B cell (primary cell): ENCODE measurements around the gene TDRD5. TPM values are rescaled to one million over a fixed set of nuclear protein-coding genes. Genes with fewer than 3 reads are reported as not detected.

Experiments used
- ATAC-seq: fragments of 200-7000 bp; cut with Tn5 transposase; one replicate; pipeline ENCODE4 v1.10.0; 2021; ENCODE audit warnings: low read depth, mild to moderate bottlenecking, moderate number of reproducible peaks, moderate library complexity
- CTCF ChIA-PET: fragments of 350-600 bp; sonication (Branson Sonifier 250); formaldehyde crosslinking; loops from one replicate; lab custom pipeline; 2021; ENCODE audit warnings: antibody characterized with exemption, inconsistent platforms; lab: Charles Lee
- POLR2A ChIA-PET: fragments of 350-600 bp; sonication (Branson Sonifier 250); formaldehyde crosslinking; loops from one replicate; lab custom pipeline; 2021; ENCODE audit warnings: antibody characterized with exemption; lab: Charles Lee
- DNase-seq: peaks from one replicate; pipeline ENCODE4 v3.0.0; 2013
- H2AFZ ChIP-seq: 2 replicates; pipeline ENCODE4 v1.6.1; 2012; ENCODE audit warnings: mild to moderate bottlenecking, low read depth, low read length; ENCODE audit not compliant: insufficient read depth, poor library complexity, severe bottlenecking
- H3K27ac ChIP-seq, 2 donors: 1 replicate in 1 of 2; 2 replicates in 1 of 2; pipeline ENCODE4 v1.5.1; 2012 to 2013; ENCODE audit warnings: low read length in 2 of 2, mild to moderate bottlenecking in 2 of 2, moderate library complexity in 1 of 2
- H3K27me3 ChIP-seq, 4 experiments: fragments of 200-600 bp in 1 of 4; sonication (generic) in 1 of 4; replicated peaks in 1 of 4; 1 replicate in 2 of 4; 2 replicates in 2 of 4; pipeline versions ENCODE4 v1.6.1 to v1.7.0; 2013 to 2016; ENCODE audit warnings: low read length in 3 of 4, mild to moderate bottlenecking in 2 of 4, mixed read lengths in 1 of 4, moderate library complexity in 1 of 4; ENCODE audit not compliant: insufficient read depth in 4 of 4, control insufficient read depth in 3 of 4; ENCODE audit errors: control extremely low read depth in 1 of 4
- H3K36me3 ChIP-seq, 2 experiments: replicated peaks in 1 of 2; 1 replicate in 1 of 2; 2 replicates in 1 of 2; pipeline versions ENCODE4 v1.6.1 to v1.7.1; 2013; ENCODE audit warnings: low read length in 1 of 2; ENCODE audit not compliant: insufficient read depth in 2 of 2, control insufficient read depth in 1 of 2; ENCODE audit errors: control extremely low read depth in 1 of 2, extremely low read depth in 1 of 2
- H3K4me1 ChIP-seq, 2 donors: fragments of 200-600 bp in 1 of 2; sonication (generic) in 1 of 2; 1 replicate in 1 of 2; 2 replicates in 1 of 2; pipeline versions ENCODE4 v1.5.1 to v1.6.1; 2013 to 2017; ENCODE audit warnings: low read length in 2 of 2; ENCODE audit not compliant: control insufficient read depth in 2 of 2, insufficient read depth in 2 of 2
- H3K4me2 ChIP-seq: replicated peaks from 2 replicates; pipeline ENCODE3; 2012; ENCODE audit warnings: mild to moderate bottlenecking, low read depth, low read length; ENCODE audit not compliant: poor library complexity, severe bottlenecking
- H3K4me3 ChIP-seq, 5 experiments: fragments of 200-600 bp in 1 of 5; sonication (generic) in 1 of 5; 1 replicate in 3 of 5; 2 replicates in 2 of 5; pipeline versions ENCODE4 v1.5.1 to v1.7.0; 2011 to 2016; ENCODE audit warnings: low read length in 4 of 5, mild to moderate bottlenecking in 4 of 5, low read depth in 2 of 5, control low read depth in 1 of 5, moderate library complexity in 1 of 5; ENCODE audit not compliant: insufficient read depth in 1 of 5; ENCODE audit errors: control extremely low read depth in 1 of 5, extremely low read depth in 1 of 5
- H3K79me2 ChIP-seq: fragments of 200-600 bp; sonication (generic); one replicate; pipeline ENCODE4 v1.6.0; 2016; ENCODE audit warnings: low read length; ENCODE audit not compliant: control insufficient read depth, insufficient read depth
- H3K9ac ChIP-seq: fragments of 200-600 bp; sonication (generic); 2 replicates; pipeline ENCODE4 v1.6.1; 2017; ENCODE audit warnings: mild to moderate bottlenecking, low read length, moderate library complexity
- H3K9me3 ChIP-seq, 3 donors: one replicate each; pipeline versions ENCODE4 v1.6.1 to v1.7.1; 2013; ENCODE audit warnings: low read length in 2 of 3; ENCODE audit not compliant: control insufficient read depth in 2 of 3, insufficient read depth in 1 of 3; ENCODE audit errors: control extremely low read depth in 1 of 3
- H4K20me1 ChIP-seq: 2 replicates; pipeline ENCODE4 v1.6.0; 2012; ENCODE audit warnings: mild to moderate bottlenecking, low read length; ENCODE audit not compliant: insufficient read depth, control insufficient read depth, poor library complexity, severe bottlenecking
- H3K27ac Mint-ChIP-seq: one replicate; pipeline ENCODE4 v1.8.0; 2021; ENCODE audit warnings: mixed read lengths
- H3K27me3 Mint-ChIP-seq: one replicate; pipeline ENCODE4 v1.8.0; 2021; ENCODE audit warnings: mixed read lengths
- H3K4me1 Mint-ChIP-seq: one replicate; pipeline ENCODE4 v1.8.0; 2021; ENCODE audit warnings: mixed read lengths
- H3K4me3 Mint-ChIP-seq: one replicate; pipeline ENCODE4 v1.8.0; 2021; ENCODE audit warnings: mixed read lengths
- H3K9me3 Mint-ChIP-seq: one replicate; pipeline ENCODE4 v1.8.0; 2022; ENCODE audit warnings: mixed read lengths; ENCODE audit not compliant: insufficient read depth
- EZH2 ChIP-seq: IDR thresholded peaks from 2 replicates; pipeline ENCODE4 v1.6.1; 2012; ENCODE audit warnings: borderline replicate concordance, low read depth, mild to moderate bottlenecking, moderate library complexity, low read length; ENCODE audit not compliant: insufficient read depth, poor library complexity, severe bottlenecking
- WGBS: methylation state at CpG from one replicate; pipeline ENCODE4 v1.1.5; 2013; ENCODE audit warnings: missing lambda C conversion rate; ENCODE audit not compliant: insufficient coverage; 5-methylcytosine and 5-hydroxymethylcytosine counted together
- intact Hi-C: fragments of 100-400 bp; cut with micrococcal nuclease; formaldehyde crosslinking; loops from one replicate; pipeline ENCODE4 v1.10.0; 2022
- polyA plus RNA-seq: library from polyadenylated mRNA; depleted of rRNA; stranded (reverse); fragments of >200 nt; gene quantifications from 2 replicates; pipeline ENCODE4 v1.2.3, GENCODE V29; 2012
- total RNA-seq, 2 donors: library from RNA; stranded (reverse); fragments of 120-200 nt in 1 of 2; gene quantifications; 1 replicate in 1 of 2; 2 replicates in 1 of 2; pipeline versions ENCODE4 v1.2.3 to v1.2.4, GENCODE V29; 2013 to 2022
- TF ChIP-seq, protein P1 (sequence below): fragments of 200-600 bp; IDR thresholded peaks from one replicate; pipeline ENCODE4 v1.8.0; 2022; ENCODE audit warnings: antibody characterized with exemption, mild to moderate bottlenecking

TDRD5 gene
- total and polyA plus RNA-seq, 2 donors (not counting 1 experiment from before 2014, with no cell fraction given) = not detected

DNA sequence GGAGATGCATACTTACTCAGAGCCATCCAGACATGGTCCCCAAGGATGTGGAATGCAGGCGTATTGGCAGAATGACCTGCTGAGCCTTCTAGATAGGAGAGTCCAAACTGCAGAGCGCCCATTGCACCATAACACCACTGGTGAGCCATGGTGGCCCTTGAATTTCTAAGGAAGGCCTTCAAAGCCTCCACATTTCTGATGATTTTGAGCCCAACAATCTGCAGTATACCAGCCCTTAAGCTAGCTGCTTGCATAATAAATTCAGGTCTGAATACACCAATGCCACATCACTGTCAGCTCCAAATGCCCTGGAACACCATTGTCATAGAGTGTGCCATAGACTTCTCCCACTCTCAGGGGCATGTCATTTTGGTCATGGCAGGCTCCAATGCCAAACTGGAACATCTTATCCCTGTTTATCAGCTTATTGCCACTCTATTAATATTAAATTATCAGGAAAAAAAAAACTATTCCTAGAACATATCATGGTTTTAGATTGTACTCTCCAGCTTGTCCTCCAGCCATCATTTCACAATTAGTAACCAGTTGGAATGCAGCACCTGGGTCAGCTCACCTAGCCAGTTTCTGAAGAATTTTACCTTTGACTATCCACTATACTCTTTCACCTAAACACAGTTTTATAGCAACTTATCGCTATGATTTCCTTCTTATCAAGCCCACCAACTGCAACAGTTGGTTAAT lies 42.8 kb upstream of the TDRD5 start:
- Histone ChIP-seq H3K27me3 (peaks cover 0 to 2% (median 0%) of the 10 kb centered on the region in 4 experiments), H3K27ac (no peak overlapping the region), H3K9ac (no peak overlapping the region), H3K4me1 (no peaks in the 10 kb centered on the region), H3K9me3 (no peaks in the 10 kb centered on the region), H3K4me2 (no peak overlapping the region), H2AFZ (no peak overlapping the region), H3K36me3 (no peaks in the 10 kb centered on the region), H3K79me2 (no peaks in the 10 kb centered on the region), H3K4me3 (no peak overlapping the region), H4K20me1 (no peaks in the 10 kb centered on the region)
- WGBS = 67% methylated on average over 3 of the region's 3 CpGs
- ChIA-PET POLR2A (no interaction called here), CTCF (no interaction called here)
- no peak overlapping the region for H3K4me3 Mint-ChIP-seq
- DNase-seq (no peak), ATAC-seq (no peak)
- TF ChIP-seq, protein P1, sequence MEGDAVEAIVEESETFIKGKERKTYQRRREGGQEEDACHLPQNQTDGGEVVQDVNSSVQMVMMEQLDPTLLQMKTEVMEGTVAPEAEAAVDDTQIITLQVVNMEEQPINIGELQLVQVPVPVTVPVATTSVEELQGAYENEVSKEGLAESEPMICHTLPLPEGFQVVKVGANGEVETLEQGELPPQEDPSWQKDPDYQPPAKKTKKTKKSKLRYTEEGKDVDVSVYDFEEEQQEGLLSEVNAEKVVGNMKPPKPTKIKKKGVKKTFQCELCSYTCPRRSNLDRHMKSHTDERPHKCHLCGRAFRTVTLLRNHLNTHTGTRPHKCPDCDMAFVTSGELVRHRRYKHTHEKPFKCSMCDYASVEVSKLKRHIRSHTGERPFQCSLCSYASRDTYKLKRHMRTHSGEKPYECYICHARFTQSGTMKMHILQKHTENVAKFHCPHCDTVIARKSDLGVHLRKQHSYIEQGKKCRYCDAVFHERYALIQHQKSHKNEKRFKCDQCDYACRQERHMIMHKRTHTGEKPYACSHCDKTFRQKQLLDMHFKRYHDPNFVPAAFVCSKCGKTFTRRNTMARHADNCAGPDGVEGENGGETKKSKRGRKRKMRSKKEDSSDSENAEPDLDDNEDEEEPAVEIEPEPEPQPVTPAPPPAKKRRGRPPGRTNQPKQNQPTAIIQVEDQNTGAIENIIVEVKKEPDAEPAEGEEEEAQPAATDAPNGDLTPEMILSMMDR = no peak
- no peak for TF ChIP-seq EZH2
- intact Hi-C loops = no loop called here
- no peaks in the 10 kb centered on the region for H3K9me3 Mint-ChIP-seq
- H3K27ac Mint-ChIP-seq = no peak overlapping the region
- H3K27me3 Mint-ChIP-seq = peaks cover 7% of the 10 kb centered on the region
- H3K4me1 Mint-ChIP-seq = no peaks in the 10 kb centered on the region

DNA sequence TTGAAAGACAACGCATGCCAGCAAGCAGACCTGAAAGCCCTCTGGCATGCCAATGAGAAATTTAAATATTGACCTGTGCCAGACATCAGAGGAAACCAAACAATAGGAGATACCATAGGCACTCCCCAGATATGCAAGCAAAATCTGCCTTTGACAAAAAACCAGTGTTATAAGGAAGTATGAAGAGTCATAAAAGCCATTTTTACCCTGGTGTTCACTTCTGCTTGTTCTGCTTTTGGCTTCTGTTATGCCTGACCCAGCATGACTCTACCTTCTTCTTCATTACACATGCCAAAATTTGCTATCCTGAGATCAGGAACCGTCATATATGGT lies 42.3 kb upstream of the TDRD5 start:
- Histone ChIP-seq H4K20me1 (no peaks in the 10 kb centered on the region), H3K27ac (no peak overlapping the region), H3K27me3 (peaks cover 0 to 2% (median 0%) of the 10 kb centered on the region in 4 experiments), H3K4me3 (no peak overlapping the region), H3K4me1 (no peaks in the 10 kb centered on the region), H3K4me2 (no peak overlapping the region), H3K9ac (no peak overlapping the region), H3K36me3 (no peaks in the 10 kb centered on the region), H3K79me2 (no peaks in the 10 kb centered on the region), H3K9me3 (no peaks in the 10 kb centered on the region), H2AFZ (no peak overlapping the region)
- no peak overlapping the region for H3K27ac Mint-ChIP-seq
- ChIA-PET POLR2A (no interaction called here), CTCF (no interaction called here)
- peaks cover 7% of the 10 kb centered on the region for H3K27me3 Mint-ChIP-seq
- ATAC-seq = no peak
- no peaks in the 10 kb centered on the region for H3K9me3 Mint-ChIP-seq
- DNase-seq = no peak
- no peaks in the 10 kb centered on the region for H3K4me1 Mint-ChIP-seq
- no CpG with 5 or more reads among the region's 2 CpGs for WGBS
- intact Hi-C loops = no loop called here
- no peak overlapping the region for H3K4me3 Mint-ChIP-seq
- no peak for TF ChIP-seq EZH2
- TF ChIP-seq, protein P1 = no peak
